ENCODE measurements around the gene IKZF1. TPM values are rescaled to one million over a fixed set of nuclear protein-coding genes. Genes with fewer than 3 reads are reported as not detected.

IKZF1 gene
- total RNA-seq, 1 experiment from 2014 or later, result 2.3 TPM

GRCh38 chr7:50333221-50333651 is 28.7 kb downstream of the IKZF1 start (continued):
- no peak for TF ChIP-seq MLX (CRISPR knock-in tag; IDR thresholded peaks at IDR 0.05)
- no peak for TF ChIP-seq TEAD1 (CRISPR knock-in tag; IDR thresholded peaks at IDR 0.05)
- TF ChIP-seq MYBL2 (CRISPR knock-in tag; IDR thresholded peaks at IDR 0.05), result no peak
- no peak for TF ChIP-seq IRF1 (CRISPR knock-in tag; IDR thresholded peaks at IDR 0.05)

GRCh38 chr7:50334341-50334994 is 30.0 kb downstream of the IKZF1 start:
- CTCF ChIA-PET, result no interaction called here
- TF ChIP-seq MAX (CRISPR knock-in tag; IDR thresholded peaks at IDR 0.05), result no peak
- TF ChIP-seq, protein P1, sequence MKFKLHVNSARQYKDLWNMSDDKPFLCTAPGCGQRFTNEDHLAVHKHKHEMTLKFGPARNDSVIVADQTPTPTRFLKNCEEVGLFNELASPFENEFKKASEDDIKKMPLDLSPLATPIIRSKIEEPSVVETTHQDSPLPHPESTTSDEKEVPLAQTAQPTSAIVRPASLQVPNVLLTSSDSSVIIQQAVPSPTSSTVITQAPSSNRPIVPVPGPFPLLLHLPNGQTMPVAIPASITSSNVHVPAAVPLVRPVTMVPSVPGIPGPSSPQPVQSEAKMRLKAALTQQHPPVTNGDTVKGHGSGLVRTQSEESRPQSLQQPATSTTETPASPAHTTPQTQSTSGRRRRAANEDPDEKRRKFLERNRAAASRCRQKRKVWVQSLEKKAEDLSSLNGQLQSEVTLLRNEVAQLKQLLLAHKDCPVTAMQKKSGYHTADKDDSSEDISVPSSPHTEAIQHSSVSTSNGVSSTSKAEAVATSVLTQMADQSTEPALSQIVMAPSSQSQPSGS (CRISPR knock-in tag; IDR thresholded peaks at IDR 0.05; ENCODE audit: borderline replicate concordance, low read depth), result no peak
- no peak for TF ChIP-seq KAT7 (CRISPR knock-in tag; IDR thresholded peaks at IDR 0.05; ENCODE audit: borderline replicate concordance)
- no peak for TF ChIP-seq GRHL2 (CRISPR knock-in tag; IDR thresholded peaks at IDR 0.05; ENCODE audit: insufficient replicate concordance, severe bottlenecking)
- no peak for TF ChIP-seq TEAD4 (CRISPR knock-in tag; IDR thresholded peaks at IDR 0.05)
- TF ChIP-seq ZNF121 (CRISPR knock-in tag; IDR thresholded peaks at IDR 0.05), result no peak
- no peak for TF ChIP-seq TEAD1 (CRISPR knock-in tag; IDR thresholded peaks at IDR 0.05)
- Mint-ChIP-seq H3K4me1 (peaks cover 10% of the 10 kb centered on the region), H3K4me3 (no peak overlapping the region), H3K27me3 (ENCODE audit: low read depth) (no peaks in the 10 kb centered on the region), H3K9me3 (no peaks in the 10 kb centered on the region), H3K27ac (no peak overlapping the region), H3K36me3 (no peaks in the 10 kb centered on the region)
- no peak for ATAC-seq
- POLR2A ChIA-PET, result no interaction called here
- DNase-seq (ENCODE audit: low spot score), result no peak

GRCh38 chr7:50335230-50335794 is 30.8 kb downstream of the IKZF1 start:
- Mint-ChIP-seq H3K27ac (no peak overlapping the region), H3K27me3 (ENCODE audit: low read depth) (no peaks in the 10 kb centered on the region), H3K9me3 (no peaks in the 10 kb centered on the region), H3K4me3 (no peak overlapping the region), H3K36me3 (no peaks in the 10 kb centered on the region), H3K4me1 (peaks cover 14% of the 10 kb centered on the region)
- TF ChIP-seq FOXP4 (CRISPR knock-in tag; IDR thresholded peaks at IDR 0.05) (no peak), TEAD1 (CRISPR knock-in tag; IDR thresholded peaks at IDR 0.05) (no peak), NR2C2 (CRISPR knock-in tag; IDR thresholded peaks at IDR 0.05) (no peak)
- TF ChIP-seq, protein P2, sequence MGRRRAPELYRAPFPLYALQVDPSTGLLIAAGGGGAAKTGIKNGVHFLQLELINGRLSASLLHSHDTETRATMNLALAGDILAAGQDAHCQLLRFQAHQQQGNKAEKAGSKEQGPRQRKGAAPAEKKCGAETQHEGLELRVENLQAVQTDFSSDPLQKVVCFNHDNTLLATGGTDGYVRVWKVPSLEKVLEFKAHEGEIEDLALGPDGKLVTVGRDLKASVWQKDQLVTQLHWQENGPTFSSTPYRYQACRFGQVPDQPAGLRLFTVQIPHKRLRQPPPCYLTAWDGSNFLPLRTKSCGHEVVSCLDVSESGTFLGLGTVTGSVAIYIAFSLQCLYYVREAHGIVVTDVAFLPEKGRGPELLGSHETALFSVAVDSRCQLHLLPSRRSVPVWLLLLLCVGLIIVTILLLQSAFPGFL (CRISPR knock-in tag; IDR thresholded peaks at IDR 0.05; ENCODE audit: borderline replicate concordance), result no peak
- TF ChIP-seq, protein P3, sequence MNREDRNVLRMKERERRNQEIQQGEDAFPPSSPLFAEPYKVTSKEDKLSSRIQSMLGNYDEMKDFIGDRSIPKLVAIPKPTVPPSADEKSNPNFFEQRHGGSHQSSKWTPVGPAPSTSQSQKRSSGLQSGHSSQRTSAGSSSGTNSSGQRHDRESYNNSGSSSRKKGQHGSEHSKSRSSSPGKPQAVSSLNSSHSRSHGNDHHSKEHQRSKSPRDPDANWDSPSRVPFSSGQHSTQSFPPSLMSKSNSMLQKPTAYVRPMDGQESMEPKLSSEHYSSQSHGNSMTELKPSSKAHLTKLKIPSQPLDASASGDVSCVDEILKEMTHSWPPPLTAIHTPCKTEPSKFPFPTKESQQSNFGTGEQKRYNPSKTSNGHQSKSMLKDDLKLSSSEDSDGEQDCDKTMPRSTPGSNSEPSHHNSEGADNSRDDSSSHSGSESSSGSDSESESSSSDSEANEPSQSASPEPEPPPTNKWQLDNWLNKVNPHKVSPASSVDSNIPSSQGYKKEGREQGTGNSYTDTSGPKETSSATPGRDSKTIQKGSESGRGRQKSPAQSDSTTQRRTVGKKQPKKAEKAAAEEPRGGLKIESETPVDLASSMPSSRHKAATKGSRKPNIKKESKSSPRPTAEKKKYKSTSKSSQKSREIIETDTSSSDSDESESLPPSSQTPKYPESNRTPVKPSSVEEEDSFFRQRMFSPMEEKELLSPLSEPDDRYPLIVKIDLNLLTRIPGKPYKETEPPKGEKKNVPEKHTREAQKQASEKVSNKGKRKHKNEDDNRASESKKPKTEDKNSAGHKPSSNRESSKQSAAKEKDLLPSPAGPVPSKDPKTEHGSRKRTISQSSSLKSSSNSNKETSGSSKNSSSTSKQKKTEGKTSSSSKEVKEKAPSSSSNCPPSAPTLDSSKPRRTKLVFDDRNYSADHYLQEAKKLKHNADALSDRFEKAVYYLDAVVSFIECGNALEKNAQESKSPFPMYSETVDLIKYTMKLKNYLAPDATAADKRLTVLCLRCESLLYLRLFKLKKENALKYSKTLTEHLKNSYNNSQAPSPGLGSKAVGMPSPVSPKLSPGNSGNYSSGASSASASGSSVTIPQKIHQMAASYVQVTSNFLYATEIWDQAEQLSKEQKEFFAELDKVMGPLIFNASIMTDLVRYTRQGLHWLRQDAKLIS (CRISPR knock-in tag; IDR thresholded peaks at IDR 0.05; ENCODE audit: borderline replicate concordance), result no peak
- TF ChIP-seq, protein P4, sequence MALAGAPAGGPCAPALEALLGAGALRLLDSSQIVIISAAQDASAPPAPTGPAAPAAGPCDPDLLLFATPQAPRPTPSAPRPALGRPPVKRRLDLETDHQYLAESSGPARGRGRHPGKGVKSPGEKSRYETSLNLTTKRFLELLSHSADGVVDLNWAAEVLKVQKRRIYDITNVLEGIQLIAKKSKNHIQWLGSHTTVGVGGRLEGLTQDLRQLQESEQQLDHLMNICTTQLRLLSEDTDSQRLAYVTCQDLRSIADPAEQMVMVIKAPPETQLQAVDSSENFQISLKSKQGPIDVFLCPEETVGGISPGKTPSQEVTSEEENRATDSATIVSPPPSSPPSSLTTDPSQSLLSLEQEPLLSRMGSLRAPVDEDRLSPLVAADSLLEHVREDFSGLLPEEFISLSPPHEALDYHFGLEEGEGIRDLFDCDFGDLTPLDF (CRISPR knock-in tag; IDR thresholded peaks at IDR 0.05), result no peak
- TF ChIP-seq, protein P5, sequence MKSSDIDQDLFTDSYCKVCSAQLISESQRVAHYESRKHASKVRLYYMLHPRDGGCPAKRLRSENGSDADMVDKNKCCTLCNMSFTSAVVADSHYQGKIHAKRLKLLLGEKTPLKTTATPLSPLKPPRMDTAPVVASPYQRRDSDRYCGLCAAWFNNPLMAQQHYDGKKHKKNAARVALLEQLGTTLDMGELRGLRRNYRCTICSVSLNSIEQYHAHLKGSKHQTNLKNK (CRISPR knock-in tag; IDR thresholded peaks at IDR 0.05), result no peak
- ChIA-PET CTCF (interaction anchor here (0.8 kb wide), 1 partner anchor 129 kb away, joined by 3 read pairs; no protein-coding TSS in a partner anchor), POLR2A (no interaction called here)
- no peak for DNase-seq (ENCODE audit: low spot score)
- no peak for ATAC-seq

All from WTC11 (cell line).